ENCODE measurements around the gene UXT.
A peak's percentile ranks its signal among the peaks of the same experiment; 100 is the strongest.
"Not testable (repeated sequence)": the region's sequence is repeated elsewhere in the genome, so short reads cannot be mapped to it uniquely, and the experiment has no call there.

Gene UXT, protein sequence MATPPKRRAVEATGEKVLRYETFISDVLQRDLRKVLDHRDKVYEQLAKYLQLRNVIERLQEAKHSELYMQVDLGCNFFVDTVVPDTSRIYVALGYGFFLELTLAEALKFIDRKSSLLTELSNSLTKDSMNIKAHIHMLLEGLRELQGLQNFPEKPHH
- 47.1 to 64.5 (median 57.1) reads per million in 4 experiments for total RNA-seq

DNA sequence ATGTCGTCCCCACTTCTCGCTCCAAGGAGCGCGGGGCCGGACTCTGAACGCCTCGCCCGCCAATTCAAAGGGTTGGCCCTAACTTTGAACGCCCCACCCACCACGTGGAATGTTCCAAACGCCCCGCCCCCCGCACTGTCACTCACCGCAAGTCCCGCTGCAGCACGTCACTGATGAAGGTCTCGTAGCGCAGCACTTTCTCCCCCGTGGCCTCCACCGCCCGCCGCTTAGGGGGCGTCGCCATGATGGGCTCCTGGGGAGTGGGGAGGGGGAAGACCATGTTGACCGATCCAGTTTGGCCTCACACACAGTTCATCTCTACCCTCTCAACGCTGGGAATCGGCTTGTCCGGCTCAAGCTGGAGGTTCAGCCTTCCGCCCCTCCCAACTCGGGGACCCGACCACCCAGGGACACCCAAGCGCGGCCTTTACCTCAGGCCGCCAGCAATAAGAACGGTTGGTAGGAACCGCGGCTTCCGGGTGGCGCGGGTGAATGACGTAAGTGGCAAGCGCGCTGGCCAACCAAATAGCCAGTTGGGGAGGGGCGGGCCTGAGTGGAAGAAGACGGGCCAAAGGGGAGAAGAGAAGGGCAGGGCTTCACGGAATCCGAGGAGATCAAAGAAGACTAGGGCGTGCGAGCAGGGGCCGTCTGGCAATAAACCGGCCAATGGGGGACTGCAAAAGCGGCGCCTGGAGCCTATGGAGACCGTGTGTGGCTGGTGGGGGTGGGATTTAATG lies at the start of gene UXT:
UXT (minus strand) TSS at position 497 of the 737 bp plus-strand sequence; CDS start at position 244, 253 bp downstream.
- DNase-seq = peak; percentile 89

DNA sequence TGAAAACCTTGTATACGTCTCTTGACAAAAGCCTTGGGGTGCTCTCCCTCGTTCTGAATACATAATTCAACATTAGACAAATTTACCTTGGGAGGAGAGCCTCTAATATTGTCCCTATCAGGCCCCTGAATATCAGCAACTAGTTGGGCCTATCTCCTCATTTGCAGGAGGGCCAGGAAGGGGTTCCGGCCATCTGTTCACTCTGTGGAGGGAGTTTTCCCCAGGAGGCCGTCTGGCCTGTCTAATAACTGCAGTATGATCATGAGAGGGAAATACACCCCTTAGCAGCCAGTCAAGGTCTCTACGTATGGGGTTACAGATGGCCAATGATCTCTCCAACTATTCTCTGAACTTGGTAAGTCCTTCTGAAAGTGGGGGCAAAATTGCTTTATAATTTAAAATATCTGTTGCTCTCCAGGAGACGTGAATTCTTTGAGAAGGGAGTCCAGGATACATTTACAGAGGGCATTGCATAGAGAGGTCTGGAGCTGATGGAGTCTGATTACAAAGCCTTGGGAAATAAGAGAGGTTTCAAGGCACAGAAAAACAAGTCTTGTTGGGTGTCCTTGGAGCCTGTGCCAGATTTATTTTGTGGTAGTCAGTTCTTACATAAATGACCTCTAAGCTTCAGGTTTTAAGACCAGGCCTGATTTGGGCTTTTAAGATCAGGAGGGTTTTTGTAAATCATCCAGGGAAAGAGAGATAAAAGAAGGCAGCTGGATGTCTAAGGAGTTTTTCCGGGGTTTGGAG lies 48.2 kb upstream of the UXT start:
- no peak for DNase-seq

DNA sequence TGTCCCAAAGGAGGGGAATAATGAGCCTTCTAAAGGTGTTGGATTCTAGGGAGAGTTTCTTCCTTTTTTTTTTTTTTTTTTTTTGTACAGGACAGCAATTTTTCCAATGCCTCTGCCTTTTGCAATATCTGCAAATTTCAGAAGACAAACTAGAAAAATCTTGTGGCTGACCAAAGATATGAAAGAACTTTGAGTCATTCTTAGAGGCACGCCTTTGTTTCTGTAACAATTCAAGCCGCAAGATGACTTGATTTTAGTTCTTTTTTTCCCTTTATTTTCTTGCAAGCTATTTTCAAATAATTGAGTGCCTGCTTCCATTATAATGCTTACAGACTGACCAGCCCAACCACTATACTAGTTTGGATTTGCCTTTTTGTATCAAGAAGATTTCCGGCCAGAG lies 47.6 kb upstream of the UXT start:
- DNase-seq = no peak

DNA sequence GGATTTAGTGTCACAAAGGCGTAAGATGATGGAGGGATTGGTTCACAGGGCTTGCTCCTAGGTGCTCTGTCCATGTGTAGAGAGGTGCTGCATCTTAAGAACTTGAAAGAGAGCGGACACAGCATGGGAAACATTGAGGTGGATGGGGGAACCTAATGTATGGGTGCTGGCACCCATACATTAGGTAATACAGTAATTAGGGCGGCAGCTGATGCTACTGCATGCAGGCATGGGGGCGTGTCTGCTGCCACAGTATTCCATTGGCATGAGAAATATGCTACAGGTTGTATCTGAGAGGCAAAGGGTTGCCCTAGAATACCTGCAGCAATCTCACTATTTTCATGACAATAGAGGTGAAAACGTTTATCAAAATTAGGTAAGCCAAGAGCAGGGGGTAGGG lies 45.8 kb upstream of the UXT start:
- DNase-seq = no peak

DNA sequence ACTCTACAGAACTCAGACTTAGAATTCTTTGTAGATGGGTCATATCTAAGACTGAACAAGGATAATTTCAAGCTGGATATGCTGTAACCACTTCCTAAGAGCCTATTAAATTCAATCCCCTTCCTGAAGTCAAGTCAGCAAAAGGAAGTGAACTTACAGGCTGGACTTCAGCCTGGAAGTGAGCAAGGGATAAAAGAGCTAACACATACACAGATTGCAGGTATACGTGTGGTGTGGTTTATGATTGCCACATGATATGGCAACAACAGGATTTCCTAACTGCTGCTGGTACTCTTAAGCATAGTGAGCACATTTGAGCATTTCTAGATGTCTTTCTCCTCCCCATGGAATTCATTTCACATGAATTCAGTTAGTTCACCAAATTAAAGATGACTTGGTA lies 38.2 kb upstream of the UXT start:
- DNase-seq = no peak

DNA sequence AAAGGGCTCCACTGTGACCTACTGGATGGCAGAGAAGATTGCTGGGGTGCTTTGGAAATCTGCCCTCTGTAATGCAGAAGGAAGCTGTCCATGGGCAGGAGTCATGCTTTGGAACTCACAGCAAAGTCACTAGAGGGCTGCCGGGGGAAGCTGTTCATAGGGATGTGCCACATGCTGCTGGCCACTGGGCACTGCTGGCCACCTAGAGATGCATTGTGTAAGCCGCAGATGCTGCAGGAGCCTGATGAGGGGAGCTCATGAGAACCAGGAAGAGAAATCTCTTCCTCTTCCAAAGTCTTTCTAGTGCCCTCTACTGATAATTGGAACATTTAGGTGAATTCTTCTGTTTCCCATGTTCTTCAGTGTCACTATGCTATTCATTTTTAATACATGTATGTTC lies 31.2 kb upstream of the UXT start:
- DNase-seq = no peak

DNA sequence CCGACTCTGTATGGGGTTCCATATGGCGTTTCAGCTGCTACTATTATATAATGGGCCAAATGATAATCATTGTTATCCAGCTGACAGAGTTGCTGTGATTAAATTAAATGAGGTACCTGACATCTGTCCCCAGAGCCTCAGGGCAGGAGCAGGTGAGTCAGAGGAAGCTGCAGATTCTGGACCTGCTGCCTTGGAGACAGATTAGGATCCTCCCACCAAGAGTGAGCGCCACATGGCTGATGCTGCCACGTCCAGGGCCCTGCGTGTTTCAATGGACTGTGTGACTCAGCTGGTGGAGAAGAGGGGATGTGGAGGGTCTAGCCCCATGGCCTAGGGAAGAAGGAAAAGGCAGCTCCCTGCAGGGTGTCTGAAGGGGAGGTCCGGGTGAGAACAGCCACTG lies 28.3 kb upstream of the UXT start:
- DNase-seq = no peak

DNA sequence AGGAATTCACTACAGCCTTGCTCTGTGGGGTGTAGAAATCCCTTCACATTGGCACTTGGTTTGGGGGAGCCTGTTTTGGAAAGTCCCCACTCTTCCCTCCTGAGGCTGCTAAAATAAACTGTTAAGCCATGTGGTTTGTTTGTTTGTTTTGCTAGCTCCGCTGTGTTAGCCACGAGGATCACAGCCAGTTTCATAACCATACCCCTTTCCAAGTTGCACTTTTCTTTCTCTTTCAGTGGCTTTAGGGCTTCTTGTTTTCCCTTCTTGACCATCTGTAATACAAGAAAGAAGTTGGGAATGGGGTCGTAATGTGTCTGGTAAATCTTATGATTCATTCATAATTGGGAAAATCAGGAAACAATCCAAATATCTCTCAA lies 24.8 kb upstream of the UXT start:
- DNase-seq = no peak

DNA sequence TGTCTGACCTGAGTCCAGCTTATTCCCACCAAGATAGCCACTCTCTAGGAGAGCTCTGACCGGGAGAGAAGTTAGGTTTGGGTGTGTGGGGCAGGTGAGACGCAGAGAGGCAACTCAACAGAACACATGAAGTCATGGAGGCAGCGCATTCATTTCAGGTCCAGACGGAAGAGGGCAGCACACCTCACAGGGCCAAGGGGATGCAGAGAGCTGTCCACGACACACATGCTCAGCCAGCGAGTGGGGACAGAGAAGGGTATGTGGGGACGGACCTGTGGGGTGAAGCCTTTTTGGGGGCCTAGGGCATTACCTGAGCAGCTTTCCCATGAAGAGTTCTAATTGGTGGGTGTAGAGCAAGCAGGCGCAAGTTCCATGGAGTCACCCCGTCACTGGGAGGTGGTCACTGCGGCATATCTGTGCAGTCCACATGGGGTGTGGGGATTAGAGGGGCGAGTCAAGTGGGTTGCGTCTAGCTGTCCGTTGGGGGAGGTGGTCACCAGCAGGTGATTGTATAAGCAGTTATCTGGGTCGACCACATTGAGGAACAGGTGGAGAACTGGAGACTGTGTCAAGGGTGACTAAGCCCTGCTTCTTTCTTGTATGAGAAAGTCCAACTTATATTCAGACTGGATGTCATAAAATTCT lies 24.3 kb upstream of the UXT start:
- DNase-seq = no peak

DNA sequence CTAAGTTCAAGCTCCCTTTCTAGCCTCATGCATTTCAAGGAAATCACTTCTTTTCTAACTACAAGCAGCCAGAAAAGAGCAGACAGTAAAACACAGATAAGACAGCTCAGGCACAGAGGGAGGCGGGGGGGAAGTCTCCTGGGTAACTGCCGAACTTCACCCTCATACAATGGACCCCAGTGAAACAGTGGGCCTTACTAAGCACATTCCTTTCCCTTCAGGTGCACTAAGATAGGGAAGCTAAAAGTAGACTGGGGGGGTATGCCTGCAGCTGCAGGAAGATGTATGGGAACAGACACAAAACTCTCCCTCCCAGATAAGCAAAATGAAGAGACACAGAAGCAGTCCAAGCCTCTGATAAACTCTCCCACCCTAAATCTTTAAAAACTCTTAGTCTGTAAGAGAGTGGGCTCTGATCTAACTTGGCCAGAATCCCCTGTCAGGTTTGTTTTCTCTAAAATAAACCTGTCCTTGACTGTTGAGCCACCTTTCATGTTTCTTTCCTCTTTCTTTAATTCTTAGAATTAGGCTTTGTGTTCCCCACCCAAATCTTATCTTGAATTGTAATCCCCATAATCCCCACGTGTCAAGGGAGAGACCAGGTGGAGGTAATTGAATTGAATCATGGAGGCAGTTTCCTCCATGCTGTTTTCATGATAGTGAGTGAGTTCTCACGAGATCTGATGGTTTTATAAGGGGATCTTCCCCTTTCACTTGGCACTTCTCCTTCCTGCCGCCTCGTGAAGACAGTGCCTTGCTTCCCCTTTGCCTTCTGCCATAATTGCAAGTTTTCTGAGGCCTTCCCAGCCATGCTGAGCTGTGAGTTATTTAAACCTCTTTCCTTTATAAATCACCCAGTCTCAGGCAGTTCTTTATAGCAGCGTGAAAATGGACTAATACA lies 17.2 kb upstream of the UXT start:
- DNase-seq = not testable (repeated sequence)

DNA sequence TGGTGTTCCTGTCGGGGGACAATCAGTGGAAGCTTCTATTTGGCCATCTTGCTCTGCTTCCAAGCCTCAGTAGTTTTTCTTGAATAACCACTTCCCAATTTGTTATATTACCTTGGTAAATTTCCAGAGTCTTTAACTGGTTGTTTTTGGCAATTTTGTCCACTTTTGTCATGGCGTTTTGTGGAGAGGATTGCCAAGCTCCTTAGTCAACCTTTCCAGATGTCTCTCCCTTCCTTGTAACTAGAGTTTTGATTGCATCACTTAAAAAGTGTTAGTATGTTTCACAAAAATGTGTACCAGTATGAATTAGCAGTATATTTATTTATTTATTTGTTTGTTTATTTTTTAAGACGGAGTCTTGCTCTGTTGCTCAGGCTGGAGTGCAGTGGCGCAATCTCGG lies 15.8 kb upstream of the UXT start:
- DNase-seq = no peak

DNA sequence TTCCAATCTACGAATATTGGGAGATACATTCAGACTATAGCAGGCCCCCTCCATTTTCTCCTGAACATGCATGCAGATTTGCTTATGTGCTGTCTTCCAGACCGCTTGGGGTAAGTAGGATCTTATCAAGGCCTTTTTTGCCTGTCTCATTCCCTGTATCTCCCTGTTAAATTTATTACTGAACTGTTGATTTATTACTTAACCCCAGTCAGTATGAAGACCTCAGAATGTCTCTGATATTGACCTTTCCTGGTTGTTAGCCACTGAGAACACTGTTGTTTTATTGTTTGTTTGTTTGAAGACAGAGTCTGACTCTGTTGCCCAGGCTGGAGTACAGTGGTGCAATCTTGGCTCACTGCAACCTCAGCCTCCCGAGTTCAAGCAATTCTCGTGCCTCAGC lies 6.8 kb upstream of the UXT start:
- not testable (repeated sequence) for DNase-seq

DNA sequence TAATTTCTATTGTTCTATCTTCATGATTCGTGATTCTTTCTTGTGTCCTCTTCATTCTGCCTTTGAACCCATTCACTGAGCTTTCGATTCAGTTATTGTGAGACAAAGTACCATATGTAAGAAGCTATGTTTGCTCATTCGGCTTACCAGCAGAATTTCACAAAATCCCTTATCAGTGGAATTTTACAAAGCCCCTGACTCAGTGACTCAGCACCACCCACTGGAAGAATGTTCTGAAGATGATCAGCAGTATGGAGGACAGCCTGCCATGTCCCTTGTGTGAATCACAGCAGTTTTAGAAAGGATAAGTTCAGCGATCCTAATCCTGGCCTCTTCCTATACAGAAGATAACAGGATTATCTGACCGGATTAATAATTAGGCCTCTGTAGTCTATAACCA lies 5.8 kb upstream of the UXT start:
- no peak for DNase-seq

DNA sequence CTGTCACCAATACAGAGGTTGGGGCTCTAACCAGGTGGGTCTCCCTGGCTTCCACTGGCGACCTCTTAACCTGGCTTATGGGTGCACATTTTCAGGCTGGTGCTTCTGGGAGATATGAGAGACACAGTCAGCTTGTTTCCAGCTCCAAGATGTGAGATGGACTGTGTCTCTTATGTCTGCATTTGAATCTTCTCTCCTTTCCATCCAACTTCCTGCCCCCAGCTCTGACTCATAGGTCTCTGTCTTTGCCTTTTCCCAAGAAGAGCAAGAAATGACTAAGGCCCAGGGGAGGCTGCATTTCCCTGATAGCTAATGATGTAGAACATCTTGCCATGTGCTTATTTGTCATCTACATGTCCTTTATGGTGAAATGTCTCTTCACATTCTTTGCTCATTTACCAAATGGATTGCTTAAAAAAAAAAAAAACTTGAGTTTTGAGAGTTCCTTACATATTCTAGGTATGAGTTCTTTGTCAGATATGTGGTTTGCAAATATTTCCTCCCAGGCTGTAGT lies 3.2 kb upstream of the UXT start:
- no peak for DNase-seq

DNA sequence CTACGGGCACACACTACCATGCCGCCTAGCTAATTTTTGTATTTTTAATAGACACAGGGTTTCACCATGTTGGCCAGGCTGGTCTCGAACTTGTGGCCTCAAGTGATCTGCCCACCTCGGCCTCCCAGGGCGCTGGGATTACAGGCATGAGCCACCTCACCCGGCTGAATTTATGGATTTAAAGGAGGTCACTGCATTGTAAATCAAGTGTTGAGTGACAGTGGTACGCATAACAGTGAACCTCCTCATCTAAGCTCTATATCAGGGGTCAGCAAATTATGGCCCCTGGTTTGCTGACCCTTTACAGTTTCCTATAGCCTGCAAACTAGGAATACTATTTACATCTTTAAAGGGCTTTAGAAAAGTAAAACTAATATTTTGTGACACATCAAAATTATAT lies 2.6 kb upstream of the UXT start:
- no peak for DNase-seq

DNA sequence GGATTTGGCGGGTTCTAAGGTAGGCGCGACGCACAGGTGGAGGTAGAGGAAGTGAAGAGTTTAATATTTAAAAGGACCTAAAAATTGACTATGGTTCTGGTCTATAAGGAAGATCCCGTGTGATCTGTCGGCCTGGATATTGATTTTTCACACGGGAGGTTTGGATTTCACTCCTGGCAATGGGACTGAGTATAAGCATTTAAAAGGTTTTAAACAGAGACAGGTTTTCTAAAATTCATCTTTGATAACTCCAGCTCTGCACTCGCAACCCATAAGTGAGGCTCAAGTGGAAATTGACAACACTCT lies 394 bp upstream of the UXT start:
- no peak for DNase-seq

DNA sequence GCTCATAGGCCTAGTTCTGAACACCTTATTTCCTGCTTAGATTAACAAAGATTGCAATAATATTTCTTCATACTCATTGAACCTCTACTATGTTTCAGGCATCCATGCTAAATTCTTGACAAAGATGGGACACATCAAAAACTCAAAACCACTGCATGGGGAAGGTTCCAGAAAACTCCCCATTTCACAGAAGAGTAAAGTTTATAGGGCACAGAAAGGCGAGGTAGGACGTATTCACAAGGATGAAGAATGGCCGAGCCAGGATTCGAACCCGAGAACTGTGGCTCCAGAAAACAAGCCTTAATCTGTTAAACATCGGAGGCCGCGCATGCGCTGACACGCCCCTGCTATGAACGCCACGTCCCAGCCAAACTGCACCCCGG lies 688 bp downstream of the UXT start:
- DNase-seq = no peak

DNA sequence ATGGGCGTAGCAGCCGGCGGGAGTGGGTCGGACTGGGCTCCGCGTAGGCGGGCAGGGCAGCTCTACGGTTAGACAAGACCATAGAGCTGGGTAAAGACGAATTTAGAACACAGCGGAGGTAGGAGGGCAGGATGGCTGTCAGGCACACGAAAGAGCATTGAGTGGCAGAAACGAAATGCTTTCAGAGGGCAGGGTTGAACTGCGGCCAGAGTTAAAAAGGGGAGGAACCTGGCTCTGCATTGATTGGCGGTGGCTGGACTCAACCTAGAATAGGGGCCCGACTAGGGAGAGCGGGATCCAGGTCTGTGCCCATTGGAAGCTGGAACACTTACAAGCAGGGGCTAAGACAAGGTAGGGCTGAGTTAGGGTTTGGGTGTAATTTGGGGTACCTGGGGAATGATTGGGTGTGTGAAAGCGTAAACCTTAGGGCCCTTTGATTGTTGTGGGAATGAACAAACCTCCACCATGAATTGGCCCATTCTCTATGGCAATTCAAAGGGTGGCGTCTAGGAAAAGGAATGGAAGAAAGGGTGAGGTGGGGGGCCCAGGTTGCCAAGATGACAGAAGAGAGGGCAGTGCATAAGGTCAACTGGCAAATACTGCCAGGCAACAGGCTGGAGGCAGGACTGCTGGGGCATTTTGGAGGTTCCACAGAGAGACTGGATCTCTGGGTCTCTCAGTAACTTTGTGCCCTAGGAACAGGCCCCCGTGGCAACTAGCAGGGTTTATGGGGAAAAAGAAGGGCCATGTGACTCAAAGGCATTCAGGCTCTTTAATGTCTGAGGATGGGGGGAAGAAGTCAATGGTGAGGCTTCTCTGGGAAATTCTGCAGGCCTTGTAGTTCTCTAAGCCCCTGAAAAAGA lies 7.7 kb downstream of the UXT start:
- no peak for DNase-seq

DNA sequence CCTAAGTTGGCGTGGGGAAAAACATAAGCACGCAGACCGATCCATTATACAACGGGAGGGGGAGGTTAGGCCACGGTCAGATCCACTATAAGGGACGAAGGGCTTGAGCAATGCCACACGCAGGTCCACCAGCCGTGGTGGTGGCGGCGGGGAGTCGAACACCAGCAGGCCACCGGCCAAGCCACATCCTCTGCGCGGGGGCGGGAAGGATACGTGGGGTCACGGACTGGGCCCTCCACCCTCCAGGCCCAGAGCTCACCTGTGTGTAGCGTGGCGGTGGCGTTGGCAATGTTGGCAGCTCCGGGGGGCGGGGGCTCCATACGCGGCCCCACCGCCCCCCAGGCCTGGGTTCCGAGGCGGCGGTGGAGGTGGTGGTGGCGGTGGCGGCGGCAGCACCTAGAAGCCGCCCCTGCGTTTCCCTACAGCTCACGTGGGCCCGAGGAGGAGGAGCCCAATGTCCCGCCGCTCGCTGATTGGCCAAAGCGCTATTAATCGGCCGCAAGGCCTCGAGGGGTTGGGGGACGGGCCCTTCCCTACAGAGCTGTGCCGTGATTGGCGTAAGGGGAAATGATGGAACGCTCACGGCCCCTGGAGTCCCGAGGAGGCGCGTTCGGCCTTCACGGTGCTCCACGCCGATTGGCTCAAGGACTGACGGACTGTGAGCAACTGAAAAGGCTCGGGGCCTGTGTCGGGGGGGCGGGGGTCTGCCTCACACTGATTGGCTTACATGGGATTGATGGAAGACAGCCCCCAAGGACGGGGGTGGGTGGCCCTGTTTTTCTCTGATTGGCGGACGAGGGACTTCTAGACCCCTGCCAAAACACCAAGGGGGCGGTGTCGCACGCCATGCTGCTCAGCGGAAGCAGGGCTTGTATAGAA lies 8.6 kb downstream of the UXT start, which contains the start of gene ELK1:
ELK1 (minus strand) TSS at position 400 of the 879 bp plus-strand sequence. CDS start 9,122 bp downstream, outside the sequence.
- DNase-seq = peak; percentile 87

DNA sequence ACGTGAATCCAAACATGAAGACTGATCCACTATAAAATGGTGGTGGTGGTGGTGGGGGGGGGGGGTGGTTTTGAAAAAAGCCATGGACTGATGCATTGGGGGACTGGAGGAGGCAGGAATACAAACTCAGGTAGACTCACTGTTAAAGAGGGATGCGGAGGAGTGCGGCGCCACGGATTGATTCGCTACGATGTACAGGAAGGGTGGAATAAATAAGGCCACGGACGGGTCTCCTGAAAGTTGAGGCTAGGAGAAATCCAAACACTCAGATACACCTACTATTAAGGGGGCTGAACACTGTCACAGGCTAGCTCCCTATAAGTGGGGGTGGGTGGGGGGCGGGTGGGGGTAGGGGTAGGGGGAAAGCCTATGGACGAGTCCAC lies 9.2 kb downstream of the UXT start:
- DNase-seq = no peak

Measured in effector CD8-positive, alpha-beta T cell (primary cell).